SK-N-SH (cell line): ENCODE results near the gene JMJD7. TPM values are rescaled to one million over a fixed set of nuclear protein-coding genes. Genes with fewer than 3 reads are reported as not detected.

Source experiments
- CTCF ChIA-PET: fragments of 300-600, 350-600 bp; formaldehyde crosslinking; extraction: SDS; loops from one replicate; lab custom pipeline; 2021; lab: Yijun Ruan, JAX
- POLR2A ChIA-PET: fragments of 350-600 bp; sonication (Branson Sonifier 250); formaldehyde crosslinking; extraction: SDS; loops from one replicate; lab custom pipeline; 2020; ENCODE audit warnings: antibody characterized with exemption, inconsistent platforms; lab: Yijun Ruan, JAX
- DNase-seq: peaks from one replicate; pipeline ENCODE4 v3.0.0; 2012
- H2AFZ ChIP-seq: fragments of 200-600 bp; sonication (generic); 2 replicates; pipeline ENCODE4 v1.8.1; 2016; ENCODE audit warnings: antibody characterized with exemption, mild to moderate bottlenecking, low read depth
- H3F3A ChIP-seq: fragments of 200-600 bp; sonication (generic); replicated peaks from 2 replicates; pipeline ENCODE3; 2016; ENCODE audit warnings: antibody characterized with exemption, mild to moderate bottlenecking; ENCODE audit not compliant: insufficient read depth
- H3K27ac ChIP-seq, 2 experiments: fragments of 200-500 bp in 1 of 2; fragments of 200-600 bp in 1 of 2; sonication (Bioruptor generic) in 1 of 2; sonication (generic), shearing (Covaris generic) in 1 of 2; 2 replicates each; pipeline versions ENCODE4 v1.5.1 to v1.6.1; 2014 to 2016; ENCODE audit warnings: low read depth in 2 of 2, inconsistent platforms in 1 of 2, low read length in 1 of 2, mild to moderate bottlenecking in 1 of 2, mixed read lengths in 1 of 2
- H3K27me3 ChIP-seq: fragments of 200-600 bp; sonication (generic), shearing (Covaris generic); 2 replicates; pipeline ENCODE4 v1.6.1; 2016; ENCODE audit warnings: mixed run types; ENCODE audit not compliant: insufficient read depth
- H3K36me3 ChIP-seq, 2 experiments: fragments of 200-500 bp in 1 of 2; fragments of 200-600 bp in 1 of 2; sonication (Bioruptor generic) in 1 of 2; sonication (generic) in 1 of 2; replicated peaks in 1 of 2; 2 replicates each; pipeline versions ENCODE3 to v1.5.1; 2014 to 2016; ENCODE audit warnings: low read length in 1 of 2, mild to moderate bottlenecking in 1 of 2; ENCODE audit not compliant: insufficient read depth in 2 of 2, control insufficient read depth in 1 of 2
- H3K4me1 ChIP-seq, 2 experiments: fragments of 200-500 bp in 1 of 2; fragments of 200-600 bp in 1 of 2; sonication (Bioruptor generic) in 1 of 2; sonication (generic), shearing (Covaris generic) in 1 of 2; 2 replicates each; pipeline versions ENCODE4 v1.5.1 to v1.6.1; 2014 to 2016; ENCODE audit warnings: low read depth in 1 of 2, low read length in 1 of 2, mixed run types in 1 of 2; ENCODE audit not compliant: insufficient read depth in 2 of 2, control insufficient read depth in 1 of 2
- H3K4me2 ChIP-seq: fragments of 200-600 bp; sonication (generic), shearing (Covaris generic); 2 replicates; pipeline ENCODE4 v1.6.1; 2017; ENCODE audit warnings: mixed run types
- H3K4me3 ChIP-seq, 2 experiments: fragments of 200-500 bp in 1 of 2; fragments of 200-600 bp in 1 of 2; sonication (Bioruptor generic) in 1 of 2; sonication (generic), shearing (Covaris generic) in 1 of 2; 2 replicates each; pipeline versions ENCODE4 v1.5.1 to v1.8.1; 2014 to 2016; ENCODE audit warnings: low read depth in 2 of 2, inconsistent platforms in 1 of 2, low read length in 1 of 2, mild to moderate bottlenecking in 1 of 2, mixed read lengths in 1 of 2, moderate library complexity in 1 of 2
- H3K79me2 ChIP-seq: fragments of 200-600 bp; sonication (generic); 2 replicates; pipeline ENCODE4 v1.8.1; 2017; ENCODE audit warnings: mild to moderate bottlenecking; ENCODE audit not compliant: insufficient read depth
- H3K9ac ChIP-seq: fragments of 200-600 bp; sonication (generic); 2 replicates; pipeline ENCODE4 v1.6.1; 2017; ENCODE audit warnings: mixed run types
- H3K9me2 ChIP-seq: fragments of 200-600 bp; sonication (generic); 2 replicates; pipeline ENCODE4 v1.6.1; 2017; ENCODE audit warnings: mixed run types
- H3K9me3 ChIP-seq: fragments of 200-600 bp; sonication (generic); 2 replicates; pipeline ENCODE4 v1.6.1; 2017; ENCODE audit warnings: mixed run types, mild to moderate bottlenecking, moderate library complexity
- H4K20me1 ChIP-seq: fragments of 200-600 bp; sonication (generic); 2 replicates; pipeline ENCODE4 v1.6.1; 2017; ENCODE audit warnings: mild to moderate bottlenecking, mixed run types; ENCODE audit not compliant: insufficient read depth
- CHD2 ChIP-seq: fragments of 150-350 bp; IDR thresholded peaks from 2 replicates; pipeline ENCODE4 v1.6.1; 2018; ENCODE audit warnings: low read length; ENCODE audit not compliant: partially characterized antibody
- FOSL2 ChIP-seq: IDR thresholded peaks from 2 replicates; pipeline ENCODE4 v1.4.0; 2012; ENCODE audit warnings: low read depth, mild to moderate bottlenecking, moderate library complexity, borderline replicate concordance
- FOXM1 ChIP-seq: IDR thresholded peaks from 2 replicates; pipeline ENCODE4 v1.4.0; 2012; ENCODE audit warnings: low read depth, mild to moderate bottlenecking
- JUND ChIP-seq: IDR thresholded peaks from 2 replicates; pipeline ENCODE4 v1.4.0; 2012
- MXI1 ChIP-seq: IDR thresholded peaks from 2 replicates; pipeline ENCODE4 v1.6.1; 2012; ENCODE audit warnings: mild to moderate bottlenecking, low read depth, low read length, improper control_type of control experiment
- NFIC ChIP-seq: IDR thresholded peaks from 2 replicates; pipeline ENCODE4 v1.4.0; 2012; ENCODE audit warnings: borderline replicate concordance
- PBX3 ChIP-seq: IDR thresholded peaks from 2 replicates; pipeline ENCODE4; 2012
- POLR2AphosphoS5 ChIP-seq: IDR thresholded peaks from 2 replicates; pipeline ENCODE4 v1.6.1; 2012; ENCODE audit warnings: low read depth, low read length
- RAD21 ChIP-seq: IDR thresholded peaks from 2 replicates; pipeline ENCODE4 v1.6.1; 2012; ENCODE audit warnings: mild to moderate bottlenecking, low read length
- RXRA ChIP-seq: IDR thresholded peaks from 2 replicates; pipeline ENCODE4 v1.4.0; 2012; ENCODE audit warnings: low read depth, mild to moderate bottlenecking, borderline replicate concordance
- SIN3A ChIP-seq: IDR thresholded peaks from 2 replicates; pipeline ENCODE4 v1.6.1; 2012; ENCODE audit warnings: low read depth, mild to moderate bottlenecking, low read length, moderate library complexity, borderline replicate concordance
- TAF1 ChIP-seq: IDR thresholded peaks from 2 replicates; pipeline ENCODE4 v1.6.1; 2012; ENCODE audit warnings: low read depth, mild to moderate bottlenecking, low read length, moderate library complexity, borderline replicate concordance
- TEAD4 ChIP-seq: IDR thresholded peaks from 2 replicates; pipeline ENCODE4 v1.4.0; 2012; ENCODE audit warnings: mild to moderate bottlenecking, borderline replicate concordance; ENCODE audit not compliant: insufficient read depth
- USF2 ChIP-seq: fragments of 150-350 bp; IDR thresholded peaks from 2 replicates; pipeline ENCODE4 v1.6.1; 2017; ENCODE audit warnings: antibody characterized with exemption, low read length, low read depth, borderline replicate concordance
- YY1 ChIP-seq: IDR thresholded peaks from 2 replicates; pipeline ENCODE4 v1.4.0; 2012; ENCODE audit warnings: low read depth, mild to moderate bottlenecking
- WGBS: methylation state at CpG from one replicate; pipeline ENCODE4 v1.1.6; 2017; ENCODE audit warnings: low lambda C conversion rate; 5-methylcytosine and 5-hydroxymethylcytosine counted together
- polyA plus RNA-seq, 3 experiments: library from polyadenylated mRNA; depleted of rRNA; stranded (reverse); fragments of >200 nt; gene quantifications; 2 replicates each; pipeline ENCODE4 v1.2.3, GENCODE V29; 2012

Gene JMJD7
- 6.5 and 6.8 TPM in 2 replicates for polyA plus RNA-seq (2012; rRNA removed)
- 3.5 and 4.6 TPM in 2 replicates for polyA plus RNA-seq (2012; cell fraction: cytosol; rRNA removed)
- 12.7 and 12.9 TPM in 2 replicates for polyA plus RNA-seq (2012; cell fraction: nucleus; rRNA removed)

GRCh38 chr15:41827880-41828806 lies at the start of gene JMJD7:
Gene JMJD7, plus strand, starts transcription at chr15:41828092. Its CDS starts 33 bp downstream, at chr15:41828125.
- POLR2A ChIA-PET, result interaction anchor here (1.6 kb wide), 1 partner anchor 67 kb away, joined by 7 read pairs; no protein-coding TSS in a partner anchor
- TF ChIP-seq POLR2AphosphoS5, result peak; percentile 83
- TF ChIP-seq CHD2, result no peak
- peak; percentile 68; the same call in 1 of the 2 replicates for TF ChIP-seq SIN3A
- peak; percentile 11; the same call in 1 of the 2 replicates for TF ChIP-seq FOSL2
- TF ChIP-seq YY1, result peak; percentile 80
- peak; percentile 45 for TF ChIP-seq MXI1
- peak; percentile 73 for TF ChIP-seq TAF1
- TF ChIP-seq PBX3, result peak; percentile 59
- no peak for TF ChIP-seq NFIC
- TF ChIP-seq JUND, result no peak; the same call in 1 of the 2 replicates
- TF ChIP-seq RXRA, result no peak
- TF ChIP-seq, all 33 proteins: peak for 7
- Histone ChIP-seq H4K20me1 (no peaks in the 10 kb centered on the region), H3K9me2 (no peaks in the 10 kb centered on the region), H2AFZ (peak within 1 kb of the TSS; percentile 85; the same call in 1 of the 2 replicates), H3K79me2 (no peaks in the 10 kb centered on the region), H3K27me3 (no peaks in the 10 kb centered on the region), H3K27ac (peak within 1 kb of the TSS; percentile 50 to 74; a peak in 3 of 4 replicates), H3F3A (no peaks in the 10 kb centered on the region), H3K9me3 (no peaks in the 10 kb centered on the region), H3K4me2 (peak within 1 kb of the TSS; percentile 95), H3K4me1 (peaks cover 3 to 4% of the 10 kb centered on the region in 2 experiments; a peak in 3 of 4 replicates), H3K36me3 (peaks cover 0 to 21% of the 10 kb centered on the region in 2 experiments), H3K9ac (peak within 1 kb of the TSS; percentile 77), H3K4me3 (peak within 1 kb of the TSS; percentile 83 to 91)
- DNase-seq, result peak; percentile 100
- CTCF ChIA-PET, result interaction anchor here (1.0 to 8.6 kb wide), 7 partner anchors 17 to 363 kb away, joined by 3 to 66 read pairs (median 3); no protein-coding TSS in a partner anchor
- WGBS, result 2% methylated on average over 19 of the region's 66 CpGs

GRCh38 chr15:41778521-41778920 lies 49.4 kb upstream of the JMJD7 start:
- WGBS, result 100% methylated on average over 1 of the region's 1 CpG
- POLR2A ChIA-PET, result no interaction called here

More at GRCh38 chr15:41778521-41778920, 49.4 kb upstream of the JMJD7 start:
- Histone ChIP-seq H3K9me3 (no peaks in the 10 kb centered on the region), H3K4me2 (peak overlapping the region; percentile 97; the same call in 1 of the 2 replicates), H3K27ac (peak overlapping the region in 1 of 2 experiments; percentile 58; a peak in 2 of 4 replicates), H3K9me2 (no peaks in the 10 kb centered on the region), H3F3A (peaks cover 13% of the 10 kb centered on the region), H3K79me2 (peaks cover 75% of the 10 kb centered on the region), H3K4me1 (peaks cover 20 to 36% of the 10 kb centered on the region in 2 experiments), H2AFZ (no peak overlapping the region), H3K4me3 (no peak overlapping the region), H3K36me3 (no peaks in the 10 kb centered on the region), H3K9ac (no peak overlapping the region), H4K20me1 (no peaks in the 10 kb centered on the region), H3K27me3 (no peaks in the 10 kb centered on the region)
- CTCF ChIA-PET, result interaction anchor here (0.7 to 6.9 kb wide), 5 partner anchors 16 to 221 kb away, joined by 3 to 77 read pairs (median 4); no protein-coding TSS in a partner anchor
- no peak for DNase-seq
- TF ChIP-seq USF2 (no peak), RAD21 (no peak), TEAD4 (no peak), CHD2 (no peak), MXI1 (no peak), YY1 (no peak), FOXM1 (no peak)
